K562 (cell line): ENCODE data around the gene KMT2E. TPM values are rescaled to one million over a fixed set of nuclear protein-coding genes. Genes with fewer than 3 reads are reported as not detected.

Experiments
- ARID3B ChIP-seq: fragments of 250-450 bp; sonication (Bioruptor Pico); IDR thresholded peaks from 2 replicates; pipeline ENCODE4 v1.4.0; 2020; ENCODE audit warnings: borderline replicate concordance
- CBX3 ChIP-seq, 2 experiments: IDR thresholded peaks; 1 replicate in 1 of 2; 2 replicates in 1 of 2; pipeline ENCODE4 v1.6.1; 2012; ENCODE audit warnings: inconsistent platforms in 2 of 2, low read length in 2 of 2, borderline replicate concordance in 1 of 2, control low read depth in 1 of 2
- EP300 ChIP-seq: IDR thresholded peaks from 2 replicates; pipeline ENCODE4 v1.6.1; 2012; ENCODE audit warnings: low read length, improper control_type of control experiment
- GATA2 ChIP-seq: sonication (generic); formaldehyde crosslinking; IDR thresholded peaks from 2 replicates; pipeline ENCODE4 v1.4.0; 2020; ENCODE audit warnings: mild to moderate bottlenecking, missing genetic modification reagents
- MNT ChIP-seq, 2 experiments: fragments of 450-650 bp; conservative IDR thresholded peaks; 2 replicates each; pipeline ENCODE4 v1.6.1; 2017; ENCODE audit warnings: mild to moderate bottlenecking in 2 of 2, moderate library complexity in 2 of 2
- NELFE ChIP-seq: IDR thresholded peaks from 2 replicates; pipeline ENCODE4 v1.6.1; 2011; ENCODE audit warnings: mild to moderate bottlenecking; ENCODE audit not compliant: insufficient read depth, insufficient read length
- NFIC ChIP-seq: fragments of 450-650 bp; IDR thresholded peaks from 2 replicates; pipeline ENCODE4 v1.6.1; 2017; ENCODE audit warnings: mild to moderate bottlenecking, inconsistent platforms
- NFRKB ChIP-seq: fragments of 450-650 bp; IDR thresholded peaks from 2 replicates; pipeline ENCODE4 v1.6.1; 2016; ENCODE audit warnings: low read depth
- PATZ1 ChIP-seq: fragments of 250-450 bp; sonication (Bioruptor Pico); IDR thresholded peaks from 2 replicates; pipeline ENCODE4 v1.5.0; 2020; ENCODE audit warnings: mild to moderate bottlenecking, borderline replicate concordance
- PHF8 ChIP-seq: fragments of 200-600 bp; sonication (generic); IDR thresholded peaks from 2 replicates; pipeline ENCODE4 v1.6.1; 2012; ENCODE audit warnings: mixed run types, mild to moderate bottlenecking, inconsistent platforms, low read length, moderate library complexity, borderline replicate concordance
- SIN3A ChIP-seq, 2 experiments: fragments of 150-350 bp in 1 of 2; IDR thresholded peaks; 2 replicates each; pipeline ENCODE4 v1.6.1; 2011 to 2016; ENCODE audit warnings: borderline replicate concordance in 2 of 2, low read depth in 2 of 2, low read length in 2 of 2, mild to moderate bottlenecking in 2 of 2, moderate library complexity in 2 of 2; ENCODE audit not compliant: control insufficient read depth in 1 of 2
- ZNF444 ChIP-seq: fragments of 250-450 bp; sonication (Bioruptor Pico); IDR thresholded peaks from 2 replicates; pipeline ENCODE4 v1.4.0; 2020; ENCODE audit warnings: mild to moderate bottlenecking, moderate library complexity
- ZZZ3 ChIP-seq: fragments of 450-650 bp; IDR thresholded peaks from 2 replicates; pipeline ENCODE4 v1.6.1; 2016; ENCODE audit warnings: antibody characterized with exemption, mild to moderate bottlenecking, moderate library complexity
- polyA plus RNA-seq, 8 experiments: library from polyadenylated mRNA; depleted of rRNA in 4 of 8; stranded (reverse) in 5 of 8; unstranded in 3 of 8; fragments of >200 nt; fragmentation: Nextera tagmentation in 2 of 8; fragmentation: Illumina TruSeq in 1 of 8; extraction: Ambion mirVana in 2 of 8; extraction: Trizol in 1 of 8; gene quantifications; 2 replicates each; pipeline versions ENCODE4 v1.2.1 to v1.2.3, GENCODE V29; 2011 to 2014; ENCODE audit warnings: inconsistent platforms in 1 of 8, missing spikeins in 1 of 8
- total RNA-seq, 7 experiments: library from RNA; depleted of rRNA in 6 of 7; stranded (reverse); fragments of >200 nt in 6 of 7; fragmentation: Illumina TruSeq in 2 of 7; extraction: Trizol in 2 of 7; gene quantifications; 2 replicates each; pipeline versions ENCODE4 v1.2.1 to v1.2.3, GENCODE V29; 2011 to 2021; ENCODE audit warnings: low replicate concordance in 1 of 7
- TF ChIP-seq, protein P1 (sequence below): sonication (generic); formaldehyde crosslinking; IDR thresholded peaks from 2 replicates; pipeline ENCODE4 v1.8.1; 2022; ENCODE audit warnings: missing genetic modification reagents

KMT2E gene
- total and polyA plus RNA-seq, 9 of the 15 experiments (the other 6 are each of a cell fraction or from before 2014, with no cell fraction given): 8.9 to 55.3 (median 38.1) TPM

GRCh38 chr7:105122619-105123018 is 108.6 kb downstream of the KMT2E start (continued):
- TF ChIP-seq ZZZ3: no peak
- no peak for TF ChIP-seq ZNF444
- TF ChIP-seq PATZ1: no peak
- TF ChIP-seq SIN3A (IDR thresholded peaks at IDR 0.05; ENCODE audit: borderline replicate concordance in 2 of 2, control insufficient read depth in 1 of 2, low read depth in 2 of 2, low read length in 2 of 2): no peak
- TF ChIP-seq NELFE: no peak
- TF ChIP-seq GATA2 (CRISPR knock-in tag): no peak
- no peak for TF ChIP-seq PHF8
- no peak for TF ChIP-seq ARID3B (CRISPR knock-in tag)
- TF ChIP-seq MNT (conservative IDR thresholded peaks at IDR 0.05): no peak
- no peak for TF ChIP-seq NFIC
- TF ChIP-seq CBX3 (IDR thresholded peaks at IDR 0.05; ENCODE audit: borderline replicate concordance in 1 of 2, low read length in 2 of 2): no peak
- no peak for TF ChIP-seq EP300
- TF ChIP-seq, protein P1, sequence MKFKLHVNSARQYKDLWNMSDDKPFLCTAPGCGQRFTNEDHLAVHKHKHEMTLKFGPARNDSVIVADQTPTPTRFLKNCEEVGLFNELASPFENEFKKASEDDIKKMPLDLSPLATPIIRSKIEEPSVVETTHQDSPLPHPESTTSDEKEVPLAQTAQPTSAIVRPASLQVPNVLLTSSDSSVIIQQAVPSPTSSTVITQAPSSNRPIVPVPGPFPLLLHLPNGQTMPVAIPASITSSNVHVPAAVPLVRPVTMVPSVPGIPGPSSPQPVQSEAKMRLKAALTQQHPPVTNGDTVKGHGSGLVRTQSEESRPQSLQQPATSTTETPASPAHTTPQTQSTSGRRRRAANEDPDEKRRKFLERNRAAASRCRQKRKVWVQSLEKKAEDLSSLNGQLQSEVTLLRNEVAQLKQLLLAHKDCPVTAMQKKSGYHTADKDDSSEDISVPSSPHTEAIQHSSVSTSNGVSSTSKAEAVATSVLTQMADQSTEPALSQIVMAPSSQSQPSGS (CRISPR knock-in tag): no peak
- TF ChIP-seq NFRKB: no peak
